Breast epithelium (tissue), 3 donors: ENCODE data around the gene WNT3.

Experiments
- CTCF ChIP-seq, 3 donors: fragments of 450-650 bp; IDR thresholded peaks; one replicate each; pipeline ENCODE4 v1.5.1; 2016 to 2017; ENCODE audit warnings: antibody characterized with exemption in 3 of 3, mild to moderate bottlenecking in 3 of 3, moderate library complexity in 3 of 3
- POLR2A ChIP-seq: fragments of 450-650 bp; IDR thresholded peaks from one replicate; pipeline ENCODE4 v1.6.1; 2016; ENCODE audit warnings: antibody characterized with exemption, mild to moderate bottlenecking, moderate library complexity
- POLR2AphosphoS5 ChIP-seq, 3 donors: sonication (generic); formaldehyde crosslinking; IDR thresholded peaks; one replicate each; pipeline ENCODE4 v1.6.1; 2017; ENCODE audit warnings: antibody characterized with exemption in 3 of 3

GRCh38 chr17:46751425-46751824 is 67.1 kb downstream of the WNT3 start:
- no peak for TF ChIP-seq POLR2A
- TF ChIP-seq CTCF (IDR thresholded peaks at IDR 0.05): no peak
- TF ChIP-seq POLR2AphosphoS5 (IDR thresholded peaks at IDR 0.05): no peak
